Activated T-cell treated with anti-CD3 and anti-CD28 coated beads, Interleukin-2, amount 50 U/mL, for 72 hours (primary cell): ENCODE data around the gene BSND. TPM values are rescaled to one million over a fixed set of nuclear protein-coding genes. Genes with fewer than 3 reads are reported as not detected.
A peak's percentile ranks its signal among the peaks of the same experiment; 100 is the strongest.

ENCODE experiments used
- ATAC-seq, 2 donors: fragments of 150-1000 bp; cut with Tn5 transposase; replicated peaks in 1 of 2; 2 replicates each; pipeline ENCODE4 v1.10.0; 2021; ENCODE audit warnings: moderate library complexity in 2 of 2, mild to moderate bottlenecking in 1 of 2
- DNase-seq, 2 donors: peaks; one replicate each; pipeline ENCODE4 v3.0.0; 2021 to 2022; ENCODE audit warnings: mixed read lengths in 1 of 2
- H3K27ac Mint-ChIP-seq: one replicate; pipeline ENCODE4 v1.8.0; 2022; ENCODE audit warnings: mild to moderate bottlenecking, moderate library complexity, mixed read lengths
- H3K27me3 Mint-ChIP-seq: one replicate; pipeline ENCODE4 v1.8.0; 2022; ENCODE audit warnings: low read depth, mixed read lengths
- H3K36me3 Mint-ChIP-seq, 2 donors: one replicate each; pipeline ENCODE4 v1.8.0; 2022; ENCODE audit warnings: mixed read lengths in 2 of 2, mild to moderate bottlenecking in 1 of 2; ENCODE audit not compliant: insufficient read depth in 2 of 2
- H3K4me1 Mint-ChIP-seq: one replicate; pipeline ENCODE4 v1.8.0; 2022; ENCODE audit warnings: low read depth, mixed read lengths
- H3K4me3 Mint-ChIP-seq, 2 donors: one replicate each; pipeline ENCODE4 v1.8.0; 2022; ENCODE audit warnings: mild to moderate bottlenecking in 2 of 2, mixed read lengths in 2 of 2, moderate library complexity in 2 of 2
- H3K9me3 Mint-ChIP-seq, 2 donors: one replicate each; pipeline ENCODE4 v1.8.0; 2022; ENCODE audit warnings: mixed read lengths in 2 of 2
- total RNA-seq, 2 donors: library from RNA; stranded (reverse); gene quantifications; one replicate each; pipeline ENCODE4 v1.2.3, GENCODE V29; 2022

Gene BSND
- total RNA-seq, 2 donors from 2014 or later: not detected

GRCh38 chr1:54965624-54966340, 33.0 kb upstream of the BSND start:
- ATAC-seq (peak; percentile 34 to 80), DNase-seq (no peak)
- H3K27me3 Mint-ChIP-seq: peaks cover 19% of the 10 kb centered on the region
- H3K36me3 Mint-ChIP-seq: no peaks in the 10 kb centered on the region
- H3K9me3 Mint-ChIP-seq: no peaks in the 10 kb centered on the region
- H3K4me1 Mint-ChIP-seq: no peaks in the 10 kb centered on the region
- peak overlapping the region in 1 of 2 donors; percentile 45 for H3K4me3 Mint-ChIP-seq
- no peak overlapping the region for H3K27ac Mint-ChIP-seq

DNA sequence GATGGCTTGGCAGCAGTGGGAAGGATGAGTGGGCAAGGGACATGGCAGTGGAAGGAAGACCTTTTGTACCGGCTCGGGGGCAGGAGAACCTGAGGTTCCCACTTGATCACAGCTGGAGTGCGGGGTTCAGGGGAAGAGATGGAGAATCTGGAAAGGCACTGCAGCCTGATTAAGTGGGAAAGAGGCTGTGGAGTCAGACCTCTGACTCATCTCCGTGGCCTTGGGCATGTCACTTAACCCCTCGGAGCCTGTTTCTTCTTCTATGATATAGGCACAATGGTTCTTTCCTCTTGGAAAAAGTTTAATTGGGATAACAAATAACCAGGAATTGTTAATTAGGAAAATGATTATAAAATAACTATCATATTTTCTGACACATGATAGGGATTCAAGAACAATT, 31.4 kb upstream of the BSND start:
- Mint-ChIP-seq H3K9me3 (no peaks in the 10 kb centered on the region), H3K36me3 (no peaks in the 10 kb centered on the region), H3K27ac (no peak overlapping the region), H3K4me3 (no peak overlapping the region), H3K4me1 (peaks cover 10% of the 10 kb centered on the region), H3K27me3 (peaks cover 26% of the 10 kb centered on the region)
- no peak for DNase-seq
- ATAC-seq: no peak

DNA sequence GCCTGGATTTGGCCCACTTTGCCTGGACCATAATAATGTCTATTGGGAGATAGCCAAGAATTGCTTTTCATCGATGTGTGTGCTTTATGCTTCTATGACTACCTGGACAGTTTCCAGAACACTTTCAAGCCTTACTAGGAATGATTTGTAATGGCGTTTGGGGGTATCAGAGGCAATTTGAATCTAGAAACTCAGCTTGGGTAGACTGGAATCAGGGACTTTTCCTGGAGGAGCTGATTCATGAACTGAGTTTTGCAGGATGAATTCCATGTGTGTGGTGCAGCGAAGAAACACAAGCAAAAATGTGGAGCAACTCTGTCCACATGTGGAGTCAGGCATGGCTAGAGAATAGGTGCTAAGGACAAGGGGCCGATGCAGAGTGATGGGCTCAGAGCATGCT, 30.2 kb upstream of the BSND start:
- no peak for DNase-seq
- H3K36me3 Mint-ChIP-seq: no peaks in the 10 kb centered on the region
- H3K4me3 Mint-ChIP-seq: no peak overlapping the region
- peaks cover 38% of the 10 kb centered on the region for H3K27me3 Mint-ChIP-seq
- H3K9me3 Mint-ChIP-seq: no peaks in the 10 kb centered on the region
- H3K27ac Mint-ChIP-seq: no peak overlapping the region
- ATAC-seq: no peak
- H3K4me1 Mint-ChIP-seq: peaks cover 10% of the 10 kb centered on the region

DNA sequence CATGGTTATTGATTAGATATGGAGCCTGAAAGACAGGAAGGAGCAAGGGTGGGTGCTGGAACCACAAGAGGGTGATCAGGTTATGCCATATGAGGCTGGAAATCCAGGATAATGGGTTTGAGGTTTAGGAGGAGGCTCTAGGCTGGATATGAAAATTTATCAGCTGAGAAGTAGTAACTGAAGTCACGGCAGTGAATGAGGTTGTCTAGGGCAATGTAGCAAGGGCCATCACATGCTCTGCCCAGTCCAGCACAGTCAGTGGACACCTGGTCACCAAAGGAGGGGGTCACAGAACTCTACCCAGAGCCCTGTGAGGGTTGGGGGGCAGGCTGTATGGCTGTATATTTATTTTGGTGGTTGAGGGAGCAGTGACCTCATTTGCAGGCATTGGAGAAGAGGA, 28.9 kb upstream of the BSND start:
- no peaks in the 10 kb centered on the region for H3K9me3 Mint-ChIP-seq
- peaks cover 10% of the 10 kb centered on the region for H3K4me1 Mint-ChIP-seq
- DNase-seq (no peak), ATAC-seq (no peak)
- H3K27me3 Mint-ChIP-seq: peaks cover 41% of the 10 kb centered on the region
- no peak overlapping the region for H3K27ac Mint-ChIP-seq
- H3K36me3 Mint-ChIP-seq: no peaks in the 10 kb centered on the region
- H3K4me3 Mint-ChIP-seq: no peak overlapping the region

DNA sequence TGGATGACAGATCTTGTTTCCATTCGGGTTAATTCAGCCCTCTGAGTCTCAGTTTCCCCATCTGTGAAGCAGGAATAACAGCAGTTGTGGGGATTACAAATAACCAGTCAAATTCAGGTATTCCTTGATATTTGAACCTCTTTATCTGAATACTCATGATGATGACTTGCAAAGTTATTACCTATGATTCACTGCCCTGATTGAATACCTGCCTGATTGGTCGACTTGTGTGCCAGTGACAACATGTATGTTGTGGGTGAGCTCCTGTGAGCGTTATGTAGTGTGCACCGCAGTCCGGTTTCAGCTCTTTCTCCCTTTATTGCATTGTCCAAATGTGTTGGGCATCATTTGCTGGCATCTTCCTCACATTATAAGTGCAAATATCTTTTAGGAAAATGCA, 27.8 kb upstream of the BSND start:
- Mint-ChIP-seq H3K4me1 (peaks cover 10% of the 10 kb centered on the region), H3K36me3 (no peaks in the 10 kb centered on the region), H3K27ac (no peak overlapping the region), H3K4me3 (no peak overlapping the region), H3K27me3 (peaks cover 49% of the 10 kb centered on the region), H3K9me3 (no peaks in the 10 kb centered on the region)
- no peak for DNase-seq
- ATAC-seq: no peak

DNA sequence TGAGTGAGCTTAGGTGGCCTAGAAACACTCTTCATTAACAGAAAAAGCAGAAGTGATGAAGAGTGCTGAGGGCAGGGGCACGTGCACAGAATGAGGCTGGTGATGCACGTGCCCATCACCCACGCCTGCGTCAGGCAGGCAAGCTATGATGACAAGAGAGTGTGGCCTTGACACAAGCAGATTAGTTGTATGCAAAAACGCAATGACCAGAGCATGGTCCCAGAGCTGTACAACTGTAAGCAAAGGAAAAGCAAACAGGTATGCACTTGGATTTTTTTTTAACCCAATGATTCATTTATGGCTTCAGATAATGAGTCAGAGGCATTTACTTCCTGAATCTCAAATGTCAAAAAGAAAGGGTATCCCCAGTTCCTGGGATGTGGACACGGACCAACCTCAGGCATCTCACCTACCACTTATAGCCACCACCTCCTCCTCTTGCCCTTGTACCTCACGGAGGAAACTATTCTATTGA, 27.4 kb upstream of the BSND start:
- Mint-ChIP-seq H3K36me3 (no peaks in the 10 kb centered on the region), H3K4me1 (peaks cover 10% of the 10 kb centered on the region), H3K9me3 (no peaks in the 10 kb centered on the region), H3K27ac (no peak overlapping the region), H3K4me3 (no peak overlapping the region), H3K27me3 (peaks cover 45% of the 10 kb centered on the region)
- peak; percentile 50 to 71 for ATAC-seq
- DNase-seq: no peak

DNA sequence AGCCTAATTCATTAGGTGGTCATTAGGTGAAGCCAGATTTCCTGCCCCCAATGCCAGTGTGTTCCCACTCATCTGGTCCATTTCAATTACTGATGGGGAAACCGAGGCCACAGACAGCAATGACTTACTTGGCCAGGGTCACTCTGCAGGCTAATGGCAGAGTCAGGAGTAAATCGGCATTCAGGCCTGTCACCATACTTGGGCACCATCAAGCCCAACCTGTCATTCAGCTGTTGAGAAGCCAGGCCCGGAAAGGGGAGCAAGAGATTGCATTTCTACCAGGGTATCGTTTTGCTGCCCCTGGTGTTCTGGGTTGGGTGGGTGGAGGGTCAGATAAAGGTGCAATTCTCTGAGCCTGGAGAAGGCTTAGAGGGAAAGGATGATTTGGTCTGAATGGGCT, 26.3 kb upstream of the BSND start:
- H3K27ac Mint-ChIP-seq: no peak overlapping the region
- H3K4me3 Mint-ChIP-seq: no peak overlapping the region
- H3K27me3 Mint-ChIP-seq: peaks cover 35% of the 10 kb centered on the region
- H3K36me3 Mint-ChIP-seq: no peaks in the 10 kb centered on the region
- H3K4me1 Mint-ChIP-seq: peaks cover 10% of the 10 kb centered on the region
- H3K9me3 Mint-ChIP-seq: no peaks in the 10 kb centered on the region
- no peak for DNase-seq
- no peak for ATAC-seq

- ATAC-seq (no peak), DNase-seq (no peak)
- Mint-ChIP-seq H3K27ac (no peak overlapping the region), H3K4me3 (no peak overlapping the region), H3K36me3 (no peaks in the 10 kb centered on the region), H3K4me1 (peaks cover 10% of the 10 kb centered on the region), H3K9me3 (no peaks in the 10 kb centered on the region), H3K27me3 (peaks cover 43% of the 10 kb centered on the region)
Measured at GRCh38 chr1:54973205-54973921, 25.4 kb upstream of the BSND start.

DNA sequence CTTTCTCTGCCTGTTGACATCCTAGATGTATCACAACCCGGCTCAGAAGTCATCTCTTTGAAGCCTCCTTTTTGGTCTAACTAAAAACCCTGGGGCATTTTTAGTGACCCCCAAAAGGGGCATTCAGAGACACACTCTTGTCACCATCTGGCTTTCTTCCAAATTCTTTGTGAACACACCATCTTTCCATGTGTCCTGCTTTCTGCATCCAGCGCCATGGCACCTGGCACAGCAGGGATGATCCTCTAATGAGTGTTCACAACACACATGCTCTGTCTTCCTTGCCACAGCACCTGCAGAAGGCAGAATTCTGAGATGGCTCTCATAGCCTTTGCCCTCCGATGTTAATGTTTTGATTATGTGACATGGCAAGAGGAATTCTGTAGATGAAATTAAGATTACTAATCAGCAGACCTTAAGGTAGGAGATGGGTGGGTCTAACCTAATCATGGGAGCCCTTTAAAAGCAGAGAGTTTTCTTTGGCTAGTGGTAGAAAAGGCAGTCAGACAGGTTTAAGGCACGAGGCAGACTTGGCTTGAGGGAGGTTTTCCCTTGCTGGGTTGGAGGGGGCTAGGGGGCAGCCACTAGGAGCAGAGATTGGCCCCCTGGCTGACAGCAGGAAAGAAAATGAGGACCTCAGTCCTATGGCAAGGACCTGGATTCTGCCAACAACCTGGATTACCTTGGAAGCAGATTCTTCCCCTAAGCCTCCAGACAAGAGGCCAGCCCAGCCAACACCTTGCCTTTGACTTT, 23.2 kb upstream of the BSND start:
- peaks cover 10% of the 10 kb centered on the region for H3K4me1 Mint-ChIP-seq
- H3K9me3 Mint-ChIP-seq: no peaks in the 10 kb centered on the region
- H3K4me3 Mint-ChIP-seq: no peak overlapping the region
- H3K27ac Mint-ChIP-seq: no peak overlapping the region
- DNase-seq (no peak), ATAC-seq (no peak)
- no peaks in the 10 kb centered on the region for H3K36me3 Mint-ChIP-seq
- peaks cover 47% of the 10 kb centered on the region for H3K27me3 Mint-ChIP-seq

GRCh38 chr1:54976747-54977146, 22.0 kb upstream of the BSND start:
- Mint-ChIP-seq H3K27me3 (peaks cover 47% of the 10 kb centered on the region), H3K4me1 (peaks cover 1% of the 10 kb centered on the region), H3K4me3 (no peak overlapping the region), H3K36me3 (no peaks in the 10 kb centered on the region), H3K9me3 (no peaks in the 10 kb centered on the region), H3K27ac (no peak overlapping the region)
- ATAC-seq: no peak
- DNase-seq: no peak

DNA sequence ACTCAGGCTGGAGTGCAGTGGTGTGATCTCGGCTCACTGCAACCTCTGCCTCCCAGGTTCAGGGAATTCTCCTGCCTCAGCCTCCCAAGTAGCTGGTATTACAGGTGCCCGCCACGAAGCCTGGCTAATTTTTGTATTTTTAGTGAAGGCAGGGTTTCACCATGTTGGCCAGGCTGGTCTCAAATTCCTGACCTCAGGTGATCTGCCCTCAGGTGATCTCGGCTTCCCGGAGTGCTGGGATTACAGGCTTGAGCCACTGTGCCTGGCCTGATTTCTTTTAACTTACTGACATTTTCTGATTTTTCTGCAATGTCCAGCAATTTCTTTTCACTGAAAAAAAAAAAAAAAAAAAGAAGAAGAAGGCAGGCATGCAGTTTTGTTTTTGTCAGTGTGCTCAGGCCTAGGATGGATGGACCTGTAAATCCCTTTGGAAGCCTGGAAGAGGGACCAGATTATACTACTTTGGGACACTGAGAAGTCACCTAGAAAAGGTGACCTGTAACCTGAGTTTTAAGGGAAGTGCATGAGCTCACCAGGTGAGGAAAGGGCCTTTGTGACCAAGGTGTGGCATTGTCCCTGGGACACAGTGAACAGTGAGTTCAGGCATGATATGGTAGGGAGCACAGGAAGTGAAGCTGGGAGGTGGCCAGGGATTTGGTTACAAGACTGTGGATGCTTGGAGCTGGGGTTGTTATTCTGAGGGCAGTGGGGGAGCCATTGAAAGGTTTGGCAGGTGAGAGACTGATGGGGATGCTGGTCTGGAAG, 21.0 kb upstream of the BSND start:
- DNase-seq (no peak), ATAC-seq (no peak)
- Mint-ChIP-seq H3K27me3 (peaks cover 45% of the 10 kb centered on the region), H3K27ac (no peak overlapping the region), H3K9me3 (no peaks in the 10 kb centered on the region), H3K36me3 (no peaks in the 10 kb centered on the region), H3K4me3 (no peak overlapping the region), H3K4me1 (no peaks in the 10 kb centered on the region)

DNA sequence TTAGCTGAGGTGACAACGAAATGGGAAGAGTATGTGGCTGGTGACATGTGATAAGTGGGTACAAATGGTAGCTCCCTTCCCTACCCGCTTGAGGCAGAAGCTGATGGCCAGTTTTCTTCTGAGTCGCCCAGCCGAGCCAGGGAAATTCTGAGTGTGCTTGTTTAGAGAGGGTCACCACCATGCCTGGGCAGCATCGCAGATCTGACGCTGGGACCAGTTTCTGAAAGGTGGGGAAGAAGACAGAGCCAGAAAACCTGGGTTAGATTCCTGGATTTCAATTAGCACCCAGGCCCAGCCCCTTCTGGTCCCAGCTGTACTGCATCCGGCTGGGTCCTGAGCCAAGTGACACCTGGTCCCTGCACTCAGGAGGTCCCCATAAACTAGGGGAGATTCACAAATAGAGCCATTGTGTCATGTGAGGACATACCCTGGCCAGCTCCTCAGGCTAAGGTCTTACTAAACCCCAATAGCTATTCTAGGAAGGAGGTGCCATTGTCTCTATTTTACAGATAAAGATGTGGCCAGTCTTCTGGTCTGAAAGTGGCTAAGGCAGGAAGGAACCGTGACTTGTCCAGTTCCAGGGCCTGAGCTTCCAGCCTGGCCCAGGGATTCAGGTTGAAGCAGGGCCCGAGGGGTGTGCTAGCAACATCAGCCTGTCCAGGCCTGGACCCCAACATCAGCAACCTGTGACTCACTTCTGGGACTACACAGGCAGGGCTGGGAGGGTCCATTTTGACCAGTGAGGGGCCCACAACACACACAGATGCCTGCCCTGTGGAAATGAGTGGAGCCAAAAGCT, 20.0 kb upstream of the BSND start:
- H3K36me3 Mint-ChIP-seq: no peaks in the 10 kb centered on the region
- no peak overlapping the region for H3K4me3 Mint-ChIP-seq
- peaks cover 35% of the 10 kb centered on the region for H3K27me3 Mint-ChIP-seq
- no peak overlapping the region for H3K27ac Mint-ChIP-seq
- ATAC-seq (no peak), DNase-seq (no peak)
- H3K4me1 Mint-ChIP-seq: no peaks in the 10 kb centered on the region
- no peaks in the 10 kb centered on the region for H3K9me3 Mint-ChIP-seq
